T-cell (primary cell): Measurements from ENCODE around the gene ABCC5. TPM values are rescaled to one million over a fixed set of nuclear protein-coding genes. Genes with fewer than 3 reads are reported as not detected.
A peak's percentile ranks its signal among the peaks of the same experiment; 100 is the strongest.

Experiments used
- ATAC-seq, 4 experiments: fragments of 200-7000 bp in 3 of 4; fragments of 150-1000 bp in 1 of 4; cut with Tn5 transposase; replicated peaks in 1 of 4; 1 replicate in 3 of 4; 2 replicates in 1 of 4; pipeline ENCODE4 v1.10.0; 2021; ENCODE audit warnings: moderate library complexity in 3 of 4, mild to moderate bottlenecking in 2 of 4, moderate number of reproducible peaks in 1 of 4
- CTCF ChIA-PET, 2 donors: fragments of 300-600 bp; sonication (Branson Sonifier 250); formaldehyde crosslinking; loops; one replicate each; lab custom pipeline; 2022; ENCODE audit warnings: antibody characterized with exemption in 2 of 2; lab: Charles Lee
- POLR2A ChIA-PET, 2 donors: fragments of 300-600 bp; sonication (Branson Sonifier 250); formaldehyde crosslinking; loops; one replicate each; lab custom pipeline; 2022; ENCODE audit warnings: antibody characterized with exemption in 2 of 2; lab: Charles Lee
- DNase-seq, 35 experiments: peaks; one replicate each; pipeline versions ENCODE4 v3.0.0 to v3.0.0-alpha.2; 2013 to 2023
- H3K27ac ChIP-seq: one replicate; pipeline ENCODE4 v1.5.1; 2013; ENCODE audit warnings: low read length
- H3K27me3 ChIP-seq, 2 experiments: replicated peaks in 1 of 2; 1 replicate in 1 of 2; 2 replicates in 1 of 2; pipeline versions ENCODE4 v1.6.1 to v1.7.0; 2013; ENCODE audit warnings: low read length in 1 of 2, mixed read lengths in 1 of 2; ENCODE audit not compliant: control insufficient read depth in 2 of 2, insufficient read depth in 2 of 2; ENCODE audit errors: extremely low read depth in 1 of 2
- H3K36me3 ChIP-seq, 2 donors: 1 replicate in 1 of 2; 2 replicates in 1 of 2; pipeline versions ENCODE4 v1.6.1 to v1.7.0; 2013; ENCODE audit warnings: low read length in 1 of 2; ENCODE audit not compliant: control insufficient read depth in 2 of 2, insufficient read depth in 1 of 2; ENCODE audit errors: extremely low read depth in 1 of 2
- H3K4me1 ChIP-seq, 2 experiments: 1 replicate in 1 of 2; 2 replicates in 1 of 2; pipeline versions ENCODE4 v1.6.1 to v1.7.0; 2013; ENCODE audit warnings: low read length in 2 of 2, mixed read lengths in 1 of 2; ENCODE audit not compliant: insufficient read depth in 2 of 2, control insufficient read depth in 1 of 2; ENCODE audit errors: extremely low read depth in 1 of 2
- H3K4me3 ChIP-seq, 2 donors: 1 replicate in 1 of 2; 2 replicates in 1 of 2; pipeline versions ENCODE4 v1.5.1 to v1.7.0; 2013; ENCODE audit warnings: mild to moderate bottlenecking in 2 of 2, low read length in 1 of 2, moderate library complexity in 1 of 2; ENCODE audit not compliant: control insufficient read depth in 1 of 2; ENCODE audit errors: extremely low read depth in 1 of 2
- H3K9me3 ChIP-seq: 2 replicates; pipeline ENCODE4 v1.7.0; 2013
- H3K27ac Mint-ChIP-seq, 2 donors: one replicate each; pipeline ENCODE4 v1.8.0; 2020 to 2021; ENCODE audit warnings: mild to moderate bottlenecking in 2 of 2, mixed read lengths in 2 of 2
- H3K27me3 Mint-ChIP-seq, 2 donors: one replicate each; pipeline ENCODE4 v1.8.0; 2021 to 2022; ENCODE audit warnings: mixed read lengths in 2 of 2
- H3K36me3 Mint-ChIP-seq: one replicate; pipeline ENCODE4 v1.8.0; 2021; ENCODE audit warnings: mixed read lengths
- H3K4me1 Mint-ChIP-seq, 3 donors: one replicate each; pipeline ENCODE4 v1.8.0; 2020 to 2022; ENCODE audit warnings: mixed read lengths in 3 of 3, mild to moderate bottlenecking in 1 of 3
- H3K4me3 Mint-ChIP-seq, 3 donors: one replicate each; pipeline ENCODE4 v1.8.0; 2020 to 2022; ENCODE audit warnings: mild to moderate bottlenecking in 3 of 3, mixed read lengths in 3 of 3, moderate library complexity in 3 of 3
- H3K9me3 Mint-ChIP-seq, 3 donors: one replicate each; pipeline ENCODE4 v1.8.0; 2020 to 2022; ENCODE audit warnings: mixed read lengths in 3 of 3
- WGBS: methylation state at CpG from one replicate; pipeline ENCODE4 v1.1.5; 2013; ENCODE audit warnings: missing lambda C conversion rate; ENCODE audit not compliant: insufficient coverage; 5-methylcytosine and 5-hydroxymethylcytosine counted together
- total RNA-seq, 35 experiments: library from RNA in 6 of 35; stranded (reverse) in 6 of 35; fragments of 120-200 nt in 1 of 35; gene quantifications; one replicate each; pipeline versions ENCODE4 v1.2.1 to v1.2.4 and lab custom pipeline; 2013 to 2026

ABCC5 gene
- total RNA-seq (10 to 100 TPM; 17.6 to 34.3 (median 30.2) TPM), total RNA-seq (lab: John Stamatoyannopoulos, UW) (8.8 to 85.0 (median 28.5) reads per million in 29 experiments)
- 19.6 TPM for total RNA-seq (2013)

- peaks cover 0 to 4% of the 10 kb centered on the region in 2 donors for H3K36me3 ChIP-seq
Measured at GRCh38 chr3:184017672-184018423, at the start of gene ABCC5. ABCC5 (minus strand) TSS chr3:184017884; CDS start chr3:184014392, 3,492 bp downstream.

GRCh38 chr3:184066211-184066610, 48.5 kb upstream of the ABCC5 start:
- ATAC-seq (no peak), DNase-seq (no peak)
- H3K27ac ChIP-seq, result no peak overlapping the region
- peaks cover 0 to 5% of the 10 kb centered on the region in 2 experiments for H3K27me3 ChIP-seq
- no peaks in the 10 kb centered on the region for H3K36me3 ChIP-seq
- peaks cover 0 to 8% (median 7%) of the 10 kb centered on the region in 3 donors for H3K9me3 Mint-ChIP-seq
- H3K4me1 Mint-ChIP-seq, result no peaks in the 10 kb centered on the region
- H3K4me1 ChIP-seq, result no peaks in the 10 kb centered on the region
- no peaks in the 10 kb centered on the region for H3K9me3 ChIP-seq
- POLR2A ChIA-PET, result no interaction called here
- H3K27me3 Mint-ChIP-seq, result peaks cover 10 to 11% of the 10 kb centered on the region in 2 donors
- no peak overlapping the region for H3K27ac Mint-ChIP-seq
- no CpG with 5 or more reads among the region's 2 CpGs for WGBS
- CTCF ChIA-PET, result no interaction called here
- no peaks in the 10 kb centered on the region for H3K36me3 Mint-ChIP-seq
- H3K4me3 ChIP-seq, result no peak overlapping the region
- H3K4me3 Mint-ChIP-seq, result no peak overlapping the region

More at GRCh38 chr3:184017672-184018423, at the start of gene ABCC5:
- H3K27me3 ChIP-seq, result peaks cover 0 to 9% of the 10 kb centered on the region in 2 experiments
- Mint-ChIP-seq H3K27ac (peak within 1 kb of the TSS; percentile 86 to 94), H3K4me1 (peaks cover 21 to 27% (median 25%) of the 10 kb centered on the region in 3 donors), H3K27me3 (peaks cover 5 to 10% of the 10 kb centered on the region in 2 donors), H3K4me3 (peak within 1 kb of the TSS; percentile 100), H3K36me3 (peaks cover 9% of the 10 kb centered on the region), H3K9me3 (no peaks in the 10 kb centered on the region)
- ATAC-seq, result peak; percentile 95 to 97 (median 96)
- ChIA-PET CTCF (interaction anchor here (0.6 to 1.0 kb wide), 4 partner anchors 11 to 270 kb away, joined by 3 to 6 read pairs (median 5); partner anchors contain the start of gene PARL (in 1 of the 2)), POLR2A (no interaction called here)
- no peaks in the 10 kb centered on the region for H3K9me3 ChIP-seq
- peak; percentile 57 to 89 (median 71) for DNase-seq
- H3K4me1 ChIP-seq, result peaks cover 6 to 13% of the 10 kb centered on the region in 2 experiments
- H3K4me3 ChIP-seq, result peak within 1 kb of the TSS; percentile 94 to 96
- under 1% methylated on average over 53 of the region's 55 CpGs for WGBS
- H3K27ac ChIP-seq, result peak within 1 kb of the TSS; percentile 28

- ChIA-PET POLR2A (no interaction called here), CTCF (no interaction called here)
- Mint-ChIP-seq H3K4me3 (no peak overlapping the region), H3K27ac (no peak overlapping the region), H3K4me1 (no peaks in the 10 kb centered on the region), H3K9me3 (no peaks in the 10 kb centered on the region), H3K27me3 (peaks cover 0 to 9% of the 10 kb centered on the region in 2 donors), H3K36me3 (no peaks in the 10 kb centered on the region)
- Histone ChIP-seq H3K4me3 (no peak overlapping the region), H3K9me3 (no peaks in the 10 kb centered on the region), H3K27ac (no peak overlapping the region), H3K27me3 (peaks cover 0 to 3% of the 10 kb centered on the region in 2 experiments), H3K36me3 (no peaks in the 10 kb centered on the region), H3K4me1 (no peaks in the 10 kb centered on the region)
- DNase-seq, result no peak
- ATAC-seq, result no peak
Measured at GRCh38 chr3:184062637-184063036, 45.0 kb upstream of the ABCC5 start.

GRCh38 chr3:184059424-184059823, 41.7 kb upstream of the ABCC5 start:
- Mint-ChIP-seq H3K9me3 (no peaks in the 10 kb centered on the region), H3K4me1 (no peaks in the 10 kb centered on the region), H3K36me3 (no peaks in the 10 kb centered on the region), H3K27me3 (peaks cover 5 to 6% of the 10 kb centered on the region in 2 donors), H3K27ac (no peak overlapping the region), H3K4me3 (no peak overlapping the region)
- WGBS, result 86% methylated on average over 5 of the region's 7 CpGs
- H3K4me1 ChIP-seq, result no peaks in the 10 kb centered on the region
- H3K4me3 ChIP-seq, result no peak overlapping the region
- H3K9me3 ChIP-seq, result no peaks in the 10 kb centered on the region
- no peaks in the 10 kb centered on the region for H3K36me3 ChIP-seq
- peaks cover 0 to 7% of the 10 kb centered on the region in 2 experiments for H3K27me3 ChIP-seq
- DNase-seq (no peak), ATAC-seq (no peak)
- ChIA-PET POLR2A (no interaction called here), CTCF (no interaction called here)
- no peak overlapping the region for H3K27ac ChIP-seq

GRCh38 chr3:184058029-184058428, 40.3 kb upstream of the ABCC5 start:
- ChIA-PET CTCF (interaction anchor here in 1 of 2 donors (0.5 kb wide), 1 partner anchor 47 kb away, joined by 3 read pairs; no protein-coding TSS in a partner anchor), POLR2A (interaction anchor here in 1 of 2 donors (0.7 kb wide), 1 partner anchor 52 kb away, joined by 4 read pairs; no protein-coding TSS in a partner anchor)
- Histone ChIP-seq H3K36me3 (no peaks in the 10 kb centered on the region), H3K9me3 (no peaks in the 10 kb centered on the region), H3K4me1 (no peaks in the 10 kb centered on the region), H3K4me3 (no peak overlapping the region), H3K27ac (no peak overlapping the region), H3K27me3 (peaks cover 0 to 8% of the 10 kb centered on the region in 2 experiments)
- H3K4me3 Mint-ChIP-seq, result no peak overlapping the region
- ATAC-seq (no peak), DNase-seq (no peak)
- peaks cover 5 to 9% of the 10 kb centered on the region in 2 donors for H3K27me3 Mint-ChIP-seq
- no peaks in the 10 kb centered on the region for H3K9me3 Mint-ChIP-seq
- H3K27ac Mint-ChIP-seq, result no peak overlapping the region
- H3K4me1 Mint-ChIP-seq, result no peaks in the 10 kb centered on the region
- 100% methylated on average over 1 of the region's 9 CpGs for WGBS
- H3K36me3 Mint-ChIP-seq, result no peaks in the 10 kb centered on the region

GRCh38 chr3:184052767-184053166, 35.1 kb upstream of the ABCC5 start, which contains the start of gene HTR3C:
HTR3C (plus strand) TSS chr3:184053047; CDS start chr3:184053081, 34 bp downstream.
- Histone ChIP-seq H3K36me3 (no peaks in the 10 kb centered on the region), H3K4me1 (no peaks in the 10 kb centered on the region), H3K4me3 (no peak within 1 kb of the TSS), H3K27me3 (peaks cover 0 to 5% of the 10 kb centered on the region in 2 experiments), H3K9me3 (no peaks in the 10 kb centered on the region), H3K27ac (no peak within 1 kb of the TSS)
- Mint-ChIP-seq H3K27me3 (peaks cover 15 to 22% of the 10 kb centered on the region in 2 donors), H3K9me3 (no peaks in the 10 kb centered on the region), H3K4me3 (no peak within 1 kb of the TSS), H3K27ac (no peak within 1 kb of the TSS), H3K36me3 (no peaks in the 10 kb centered on the region), H3K4me1 (no peaks in the 10 kb centered on the region)
- ATAC-seq (no peak), DNase-seq (no peak)
- POLR2A ChIA-PET, result no interaction called here
- 79% methylated on average over 3 of the region's 4 CpGs for WGBS
- CTCF ChIA-PET, result no interaction called here
